GOT3 (cell line): ENCODE measurements around the gene SCO2.
"Not testable (repeated sequence)": the region's sequence is repeated elsewhere in the genome, so short reads cannot be mapped to it uniquely, and the experiment has no call there.

ENCODE experiments used
- DNase-seq: peaks from one replicate; lab custom pipeline; 2025; ENCODE audit warnings: mixed read lengths; lab: John Stamatoyannopoulos, UW

SCO2 gene

DNA sequence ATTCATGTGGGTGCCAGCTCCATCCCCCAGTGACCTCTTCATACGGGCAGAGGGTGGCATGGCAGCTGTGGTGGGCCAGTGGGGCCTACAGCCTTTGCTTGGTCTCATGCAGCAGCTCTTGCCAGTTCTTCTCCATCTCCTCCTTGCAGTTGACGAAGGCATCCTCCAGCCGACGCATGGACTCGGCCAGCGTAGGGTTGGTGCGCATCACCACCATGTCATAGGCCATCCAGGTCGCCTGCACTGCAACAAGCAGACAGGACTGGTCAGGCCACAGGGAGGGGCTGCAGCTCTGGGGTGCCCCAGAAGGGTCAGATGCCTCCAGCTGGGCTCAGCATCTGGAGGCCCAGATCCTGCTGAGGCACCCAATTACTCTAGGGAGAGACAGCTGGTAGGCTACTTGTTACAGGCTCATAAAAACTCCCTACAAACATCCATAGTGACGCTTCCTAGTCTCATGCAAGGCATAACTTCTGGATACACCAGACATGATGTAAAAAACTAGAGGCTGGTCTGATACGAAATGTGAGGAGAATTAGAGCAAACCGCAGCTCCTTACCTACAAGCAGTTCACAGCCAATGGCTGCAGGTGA, 25.9 kb upstream of the SCO2 start:
- DNase-seq = no peak

DNA sequence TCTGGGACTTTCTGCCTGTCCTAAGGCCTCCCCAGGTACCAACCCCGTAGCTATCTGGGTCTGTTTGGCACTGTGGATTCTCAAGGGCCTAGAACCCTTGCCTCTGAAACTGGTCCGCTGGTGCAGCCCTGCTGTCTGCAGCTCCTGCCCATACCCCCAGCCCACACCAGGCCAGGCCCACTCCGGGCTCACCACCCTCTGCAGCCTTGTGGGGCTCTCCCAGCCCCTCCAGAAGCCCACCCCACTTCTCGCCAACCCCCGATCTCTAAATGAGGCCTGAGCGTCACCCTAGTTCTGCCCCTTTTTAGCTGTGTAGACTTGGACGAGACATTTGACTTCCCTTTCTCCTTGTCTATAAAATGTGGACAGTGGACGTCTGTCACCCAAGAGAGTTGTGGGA, 25.0 kb upstream of the SCO2 start:
- no peak for DNase-seq

DNA sequence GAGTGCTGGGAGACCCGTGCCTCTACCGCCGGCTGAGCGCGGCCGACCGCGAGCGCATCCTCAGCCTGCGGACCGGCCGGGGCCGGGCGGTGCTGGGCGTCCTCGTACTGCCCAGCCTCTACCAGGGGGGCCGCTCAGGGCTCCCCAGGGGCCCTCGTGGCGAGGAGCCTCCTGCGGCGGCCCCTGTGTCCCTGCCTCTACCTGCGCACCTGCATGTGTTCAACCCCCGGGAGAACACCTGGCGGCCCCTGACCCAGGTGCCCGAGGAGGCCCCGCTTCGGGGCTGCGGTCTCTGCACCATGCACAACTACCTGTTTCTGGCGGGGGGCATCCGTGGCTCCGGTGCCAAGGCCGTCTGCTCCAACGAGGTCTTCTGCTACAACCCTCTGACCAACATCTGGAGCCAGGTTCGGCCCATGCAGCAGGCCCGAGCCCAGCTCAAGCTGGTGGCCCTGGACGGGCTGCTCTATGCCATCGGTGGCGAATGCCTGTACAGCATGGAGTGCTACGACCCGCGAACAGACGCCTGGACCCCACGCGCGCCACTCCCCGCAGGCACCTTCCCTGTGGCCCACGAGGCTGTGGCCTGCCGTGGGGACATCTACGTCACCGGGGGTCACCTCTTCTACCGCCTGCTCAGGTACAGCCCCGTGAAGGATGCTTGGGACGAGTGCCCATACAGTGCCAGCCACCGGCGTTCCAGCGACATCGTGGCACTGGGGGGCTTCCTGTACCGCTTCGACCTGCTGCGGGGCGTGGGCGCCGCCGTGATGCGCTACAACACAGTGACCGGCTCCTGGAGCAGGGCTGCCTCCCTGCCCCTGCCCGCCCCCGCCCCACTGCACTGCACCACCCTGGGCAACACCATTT, 23.8 kb upstream of the SCO2 start:
- DNase-seq = no peak

DNA sequence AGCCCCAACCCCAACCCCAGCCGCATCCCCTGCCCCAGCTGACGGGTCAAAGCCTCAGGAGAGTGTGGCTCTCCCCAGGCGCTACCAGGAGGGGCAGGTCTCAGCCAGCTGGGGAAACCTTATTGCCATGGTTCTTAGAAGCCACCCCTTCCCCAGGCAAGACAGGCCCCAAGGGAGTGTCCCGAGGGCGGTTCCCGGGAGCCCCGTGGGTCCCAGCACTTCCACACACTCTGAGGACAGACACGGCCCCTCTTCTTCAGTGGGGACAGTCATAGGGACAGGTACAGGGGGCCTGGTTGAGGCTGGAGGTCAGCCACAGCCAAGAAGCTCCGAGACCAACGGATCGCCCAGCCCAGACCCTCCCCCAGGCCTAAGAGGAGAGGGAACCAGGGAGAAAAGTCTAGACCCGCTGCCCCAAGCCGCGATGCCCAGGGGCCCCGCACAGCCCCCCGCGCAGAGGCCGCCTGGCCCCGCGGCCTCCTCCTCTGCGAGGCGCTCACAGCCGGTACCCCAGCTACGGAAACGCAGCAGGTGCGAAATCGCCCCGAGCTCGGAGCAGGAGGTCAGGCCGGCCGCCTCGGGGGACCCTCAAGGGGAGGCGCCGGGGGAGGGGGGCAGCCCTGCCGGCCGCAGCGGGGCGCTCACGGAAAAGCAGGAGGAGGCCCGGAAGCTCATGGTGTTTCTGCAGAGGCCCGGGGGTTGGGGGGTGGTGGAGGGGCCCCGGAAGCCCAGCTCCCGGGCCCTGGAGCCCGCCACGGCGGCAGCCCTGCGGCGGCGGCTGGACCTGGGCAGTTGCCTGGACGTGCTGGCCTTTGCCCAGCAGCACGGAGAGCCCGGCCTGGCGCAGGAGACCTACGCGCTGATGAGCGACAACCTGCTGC, 22.9 kb upstream of the SCO2 start:
- no peak for DNase-seq

DNA sequence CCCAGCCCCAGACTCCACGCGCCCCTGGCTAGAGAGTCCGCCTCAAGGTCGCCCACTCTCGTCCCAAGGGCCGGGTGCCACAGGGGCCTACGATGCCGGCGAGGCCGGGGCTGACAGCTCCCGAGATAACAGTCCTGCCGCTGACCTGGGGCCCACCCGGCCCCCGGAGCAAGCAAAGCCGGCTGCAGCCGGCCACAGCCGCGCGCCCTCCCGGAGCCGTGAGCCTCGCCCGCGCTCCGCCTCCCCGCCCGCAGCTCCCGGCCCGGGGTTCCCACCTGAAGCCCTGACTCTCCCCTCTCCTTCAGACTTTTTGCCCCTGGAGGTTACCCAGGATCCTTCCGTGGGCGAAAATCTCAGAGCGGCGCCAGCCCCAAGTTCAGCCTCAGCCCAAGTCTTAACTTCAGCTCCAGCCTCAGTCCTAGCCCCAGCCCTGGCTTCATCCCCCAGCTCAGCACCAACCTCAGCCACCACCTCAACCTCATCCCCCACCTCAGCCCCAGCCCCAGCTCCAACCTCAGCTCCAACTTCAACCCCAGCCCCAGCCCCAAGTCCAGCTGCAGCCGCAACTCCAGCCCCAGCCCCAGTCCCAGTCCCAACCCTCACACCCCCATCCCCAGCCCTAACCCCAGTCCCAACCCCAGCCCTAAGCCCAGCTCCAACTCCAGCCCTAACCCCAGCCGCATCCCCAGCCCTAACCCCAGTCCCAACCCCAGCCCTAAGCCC, 22.0 kb upstream of the SCO2 start:
- DNase-seq = no peak

DNA sequence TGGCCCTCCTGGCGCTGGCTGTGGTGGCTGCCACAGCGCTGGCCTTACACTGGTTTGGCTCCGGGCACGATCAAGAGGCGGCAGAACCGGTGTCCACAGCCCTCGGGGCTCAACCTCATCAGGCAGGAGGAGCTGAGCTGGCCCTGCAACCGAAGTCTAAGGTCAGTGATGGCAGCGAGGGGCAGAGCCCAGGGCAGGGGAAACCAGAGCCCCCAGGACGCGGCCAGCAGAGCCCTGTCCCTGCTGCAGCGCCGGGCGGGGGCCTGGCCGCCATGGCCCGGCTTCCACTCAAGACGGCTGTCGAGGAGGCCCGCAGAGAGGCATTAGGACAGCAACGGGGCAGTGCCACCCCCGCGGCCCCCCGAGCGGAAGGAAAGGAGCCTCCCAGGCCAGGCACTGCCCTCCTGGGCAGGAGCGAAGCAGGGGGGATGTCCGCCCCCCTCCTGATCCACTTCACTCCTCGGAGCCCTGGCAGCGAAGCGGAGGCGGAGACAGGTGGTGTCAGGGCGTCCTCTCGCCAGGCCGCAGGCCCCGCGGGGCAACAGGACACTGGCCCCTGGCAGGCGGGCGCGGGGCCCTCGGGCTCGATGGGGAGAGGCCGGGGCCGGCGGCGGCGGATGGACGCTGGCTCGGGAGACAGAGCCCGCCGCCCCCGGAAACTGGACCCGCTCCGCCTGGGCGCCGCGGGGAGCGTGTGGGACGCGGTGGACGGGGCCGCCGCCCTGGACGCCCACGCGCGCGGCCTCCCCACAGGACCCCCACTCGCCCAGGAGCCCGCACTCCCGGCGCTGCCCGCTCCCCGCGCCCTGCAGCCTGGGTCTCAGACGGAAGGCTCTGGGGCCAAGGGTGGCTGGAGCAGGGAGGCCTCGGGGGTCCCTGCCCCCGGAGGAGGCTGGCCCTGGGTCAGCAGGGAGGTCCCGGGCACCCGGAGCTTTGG, 21.2 kb upstream of the SCO2 start:
- no peak for DNase-seq

DNA sequence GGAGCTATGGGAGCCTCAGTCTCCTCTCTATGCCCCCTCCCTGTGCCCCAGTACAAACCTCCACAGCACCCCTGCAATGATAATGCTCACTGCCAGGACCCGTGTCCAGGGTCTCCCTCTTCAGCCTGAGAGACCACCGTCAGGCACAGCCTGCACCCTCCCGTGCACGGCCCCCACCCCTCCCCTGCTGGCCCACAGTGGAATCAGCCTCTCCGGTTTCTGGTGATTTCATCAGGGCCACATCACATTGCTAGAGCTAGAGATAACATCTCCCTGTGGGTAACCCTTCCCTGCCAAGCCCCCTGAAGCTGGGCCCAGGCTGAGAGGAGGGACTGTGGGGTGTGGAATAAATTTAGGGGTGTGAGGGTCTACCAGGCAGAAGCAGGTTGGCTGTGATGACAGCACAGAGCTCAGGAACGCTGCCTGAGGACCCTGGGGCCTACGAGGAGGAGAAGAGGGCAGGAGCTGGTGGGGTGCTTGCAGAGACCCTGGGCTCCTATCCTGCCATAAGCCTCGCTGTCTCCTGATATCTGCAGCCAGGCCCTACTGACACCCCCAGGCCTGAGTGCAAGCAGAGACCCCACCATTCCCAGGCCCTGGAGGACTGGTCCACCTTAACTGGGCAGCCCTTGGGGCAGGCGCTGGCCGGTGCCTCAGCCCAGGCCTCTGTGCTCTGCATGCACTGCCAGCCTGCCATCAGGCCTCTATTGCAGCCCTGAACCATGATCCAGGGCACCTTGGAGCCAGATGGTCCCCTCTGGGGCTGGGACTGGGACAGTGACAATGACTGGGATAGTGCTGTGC, 20.3 kb upstream of the SCO2 start, which contains the start of gene KLHDC7B:
KLHDC7B (plus strand) TSS at position 378 of the 804 bp plus-strand sequence; CDS start at position 723, 345 bp downstream.
- DNase-seq = no peak

DNA sequence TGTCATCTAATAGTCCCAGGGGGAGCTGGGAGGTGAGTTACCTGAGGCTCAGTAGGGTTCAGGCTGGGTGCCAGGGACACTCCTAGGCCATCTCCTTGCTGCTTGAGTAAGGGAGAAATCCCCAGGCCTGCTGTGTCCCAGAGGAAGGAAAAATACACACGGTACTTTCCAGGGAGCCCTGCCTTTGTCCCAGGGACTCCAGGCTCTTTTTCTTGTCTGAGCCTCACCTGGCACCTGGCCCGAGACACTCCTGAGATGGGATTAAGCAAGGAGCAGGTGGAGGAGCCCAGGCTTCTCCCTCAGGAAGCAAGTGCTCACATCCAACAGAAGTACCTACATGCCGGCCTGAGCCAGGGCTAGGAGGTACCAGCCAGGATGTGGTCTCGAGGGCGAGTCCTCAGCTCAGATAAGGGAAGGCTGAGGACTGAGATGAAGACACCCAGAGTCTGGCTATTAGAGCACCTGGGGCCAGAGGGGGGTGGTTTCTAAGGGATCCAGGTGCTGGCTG, 19.4 kb upstream of the SCO2 start:
- DNase-seq = no peak

DNA sequence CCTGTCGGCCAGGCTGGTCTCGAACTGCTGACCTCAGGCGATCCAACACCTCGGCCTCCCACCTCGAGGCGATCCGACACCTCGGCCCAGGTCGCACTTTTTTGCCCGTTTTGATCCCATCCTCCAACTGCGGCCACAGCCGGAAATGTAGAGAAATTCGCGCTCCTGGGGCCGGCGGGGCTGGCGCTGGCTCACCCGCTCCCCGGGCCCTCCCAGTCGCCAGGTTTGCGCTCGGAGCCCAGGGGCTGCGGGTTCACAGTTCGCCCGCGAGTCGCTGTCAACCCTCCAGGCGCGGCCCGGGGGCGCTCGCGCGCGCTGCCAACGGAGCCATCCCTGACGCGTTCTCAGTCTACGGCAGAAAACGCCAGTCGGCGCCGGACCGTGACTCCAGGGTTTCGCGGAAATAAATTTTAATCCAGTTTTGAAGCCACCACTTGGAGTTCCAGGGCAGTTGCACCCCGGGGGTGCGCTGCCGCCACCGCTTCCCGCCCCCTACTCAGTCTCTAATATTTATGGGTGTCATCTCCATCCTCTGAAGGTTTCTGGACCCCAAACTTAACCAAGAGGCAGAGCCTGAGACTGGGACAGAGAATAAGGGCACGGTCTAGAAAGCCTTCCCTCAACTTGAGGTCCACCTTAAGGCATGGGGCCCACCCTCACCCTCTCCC, 18.8 kb upstream of the SCO2 start:
- DNase-seq = no peak

DNA sequence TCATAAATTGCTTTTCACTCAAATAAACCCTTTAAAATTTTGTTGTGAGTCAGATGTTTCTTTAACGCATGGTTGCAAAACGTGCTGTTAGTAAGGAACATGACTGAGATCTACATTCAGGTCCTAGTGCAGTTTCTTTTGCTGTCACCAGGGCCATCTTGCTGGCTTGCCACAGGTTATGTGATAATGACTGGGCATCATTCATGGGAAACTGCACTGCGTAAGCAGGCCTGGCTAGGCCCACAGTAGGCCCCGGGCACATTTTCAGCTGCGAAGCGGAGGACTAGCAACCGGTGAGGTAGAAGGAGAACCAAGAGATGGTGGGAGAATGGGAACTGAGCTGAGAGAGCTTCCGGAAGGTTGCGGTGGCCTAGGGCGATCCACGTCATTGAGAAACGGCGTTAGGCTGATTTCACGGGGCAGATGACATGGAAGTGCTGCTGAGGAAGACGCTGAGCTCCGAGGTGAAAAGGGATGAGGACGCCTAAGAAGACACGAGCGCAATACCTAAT, 17.1 kb upstream of the SCO2 start:
- DNase-seq = no peak

DNA sequence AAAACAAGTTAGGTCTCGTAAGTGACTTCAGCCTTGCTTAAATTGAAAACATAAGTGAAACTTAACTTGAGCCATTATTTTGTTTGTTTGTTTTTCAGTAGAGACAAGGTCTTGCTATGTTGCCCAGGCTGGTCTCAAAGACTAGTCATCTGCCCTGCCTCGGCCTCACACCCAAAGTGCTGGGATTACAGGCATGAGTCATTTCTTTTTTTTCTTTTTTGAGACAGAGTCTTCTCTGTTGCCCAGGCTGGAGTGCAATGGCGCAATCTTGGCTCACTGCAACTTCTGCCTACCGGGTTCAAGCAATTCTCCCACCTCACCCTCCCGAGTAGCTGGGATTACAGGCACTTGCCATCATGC, 16.2 kb upstream of the SCO2 start:
- not testable (repeated sequence) for DNase-seq

DNA sequence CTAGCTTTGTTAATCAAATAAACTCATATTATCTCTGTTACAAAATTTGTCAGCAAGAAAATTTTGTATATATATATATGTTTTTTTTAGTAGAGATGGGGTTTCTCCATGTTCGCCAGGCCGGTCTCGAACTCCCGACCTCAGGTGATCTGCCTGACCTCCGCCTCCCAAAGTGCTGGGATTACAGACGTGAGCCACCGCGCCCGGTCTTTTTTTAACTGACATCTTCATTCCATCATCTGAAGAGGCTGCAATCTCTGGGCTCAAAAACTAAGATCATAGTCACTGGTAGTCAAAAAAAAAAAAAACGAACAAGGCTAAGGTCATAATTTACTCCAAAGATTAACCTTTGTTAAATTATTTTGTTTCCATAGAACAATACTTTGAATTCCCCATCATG, 15.0 kb upstream of the SCO2 start:
- DNase-seq = no peak

DNA sequence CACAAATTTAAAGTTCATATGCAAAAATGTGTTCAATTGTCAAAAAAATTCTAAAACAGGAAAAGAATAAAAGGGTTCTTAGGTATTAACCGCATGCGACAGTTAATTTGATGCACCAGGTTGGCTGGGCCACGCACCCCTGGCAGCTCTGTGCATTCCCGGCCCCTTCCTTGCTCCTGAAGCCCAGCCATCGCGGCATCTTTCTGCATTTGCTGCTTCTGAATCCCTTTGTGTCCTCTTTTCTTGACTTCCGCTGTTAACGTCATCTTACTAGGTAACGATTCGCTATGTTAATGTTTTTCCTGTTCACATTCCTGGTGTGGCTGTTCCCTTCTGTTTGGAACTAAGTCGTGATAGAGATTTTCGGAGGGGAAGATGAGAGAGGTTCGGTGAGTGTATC, 12.4 kb upstream of the SCO2 start:
- DNase-seq = no peak

DNA sequence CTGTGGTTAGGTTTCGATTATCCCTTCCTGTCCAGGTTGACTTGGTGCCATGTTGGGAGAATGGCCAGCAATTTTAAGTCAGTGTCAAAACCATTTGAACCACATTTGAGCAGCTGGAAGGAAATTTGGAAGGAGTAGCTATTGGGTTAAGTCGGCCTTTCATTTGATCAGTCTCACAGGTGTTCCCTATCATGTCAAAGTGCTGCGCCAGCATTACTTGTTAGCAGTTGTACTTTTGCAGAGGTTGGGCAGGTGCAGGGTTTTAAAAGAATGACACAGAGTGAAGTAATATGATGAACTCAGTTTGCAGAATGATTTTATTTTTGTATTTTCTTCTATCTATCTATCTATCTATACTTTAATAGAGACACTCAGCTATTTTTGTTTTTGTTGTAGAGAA, 10.8 kb upstream of the SCO2 start:
- DNase-seq = no peak

DNA sequence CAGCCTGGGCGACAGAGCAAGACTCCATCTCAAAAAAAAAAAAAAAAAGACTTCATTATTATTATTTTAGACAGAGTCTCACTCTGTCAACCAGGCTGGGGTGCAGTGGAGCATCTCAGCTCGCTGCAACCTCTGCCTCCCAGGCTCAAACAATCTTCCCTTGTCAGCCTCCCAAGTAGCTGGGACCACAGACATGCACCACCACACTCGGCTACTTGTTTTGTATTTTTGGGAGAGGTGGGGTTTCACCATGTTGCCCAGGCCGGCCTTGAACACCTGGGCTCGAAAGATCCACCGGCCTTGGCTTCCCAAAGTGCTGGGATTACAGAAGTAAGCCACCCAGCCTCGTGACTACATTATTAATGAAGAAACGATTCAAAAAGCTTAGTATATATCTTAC, 9.7 kb upstream of the SCO2 start:
- no peak for DNase-seq

DNA sequence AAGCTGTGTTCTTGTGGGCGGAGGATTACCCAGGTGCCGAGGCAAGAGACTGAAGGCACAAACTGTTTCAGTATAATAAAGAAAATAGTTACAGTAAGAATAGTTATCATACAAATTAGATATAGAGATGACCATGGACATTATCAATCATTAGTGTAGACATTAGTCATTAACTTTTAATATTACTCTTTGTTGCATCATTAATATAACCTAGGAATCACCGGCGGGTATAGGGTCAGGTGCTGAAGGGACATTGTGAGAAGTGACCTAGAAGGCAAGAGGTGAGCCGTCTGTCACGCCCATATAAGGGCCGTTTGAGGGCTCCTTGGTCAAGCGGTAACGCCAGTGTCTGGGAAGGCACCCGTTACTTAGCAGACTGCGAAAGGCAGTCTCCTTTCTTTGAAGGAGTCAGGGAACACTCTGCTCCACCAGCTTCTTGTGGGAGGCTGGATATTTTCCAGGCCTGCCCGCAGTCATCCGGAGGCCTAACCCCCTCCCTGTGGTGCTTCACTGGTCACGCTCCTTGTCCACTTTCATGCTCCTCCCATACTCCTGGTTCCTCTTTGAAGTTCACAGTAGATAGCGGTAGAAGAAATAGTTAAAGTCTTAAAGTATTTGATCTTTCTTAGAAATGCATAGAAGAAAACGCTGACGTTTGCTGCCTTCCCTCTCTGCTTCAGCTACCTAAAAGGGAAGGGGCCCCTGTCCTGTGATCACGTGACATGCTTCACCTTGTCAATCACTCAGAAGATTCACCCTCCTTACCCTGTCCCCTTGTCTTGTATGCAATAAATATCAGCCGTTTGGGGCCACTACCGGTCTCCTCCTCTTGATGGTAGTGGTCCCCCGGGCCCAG, 8.7 kb upstream of the SCO2 start:
- DNase-seq = not testable (repeated sequence)

DNA sequence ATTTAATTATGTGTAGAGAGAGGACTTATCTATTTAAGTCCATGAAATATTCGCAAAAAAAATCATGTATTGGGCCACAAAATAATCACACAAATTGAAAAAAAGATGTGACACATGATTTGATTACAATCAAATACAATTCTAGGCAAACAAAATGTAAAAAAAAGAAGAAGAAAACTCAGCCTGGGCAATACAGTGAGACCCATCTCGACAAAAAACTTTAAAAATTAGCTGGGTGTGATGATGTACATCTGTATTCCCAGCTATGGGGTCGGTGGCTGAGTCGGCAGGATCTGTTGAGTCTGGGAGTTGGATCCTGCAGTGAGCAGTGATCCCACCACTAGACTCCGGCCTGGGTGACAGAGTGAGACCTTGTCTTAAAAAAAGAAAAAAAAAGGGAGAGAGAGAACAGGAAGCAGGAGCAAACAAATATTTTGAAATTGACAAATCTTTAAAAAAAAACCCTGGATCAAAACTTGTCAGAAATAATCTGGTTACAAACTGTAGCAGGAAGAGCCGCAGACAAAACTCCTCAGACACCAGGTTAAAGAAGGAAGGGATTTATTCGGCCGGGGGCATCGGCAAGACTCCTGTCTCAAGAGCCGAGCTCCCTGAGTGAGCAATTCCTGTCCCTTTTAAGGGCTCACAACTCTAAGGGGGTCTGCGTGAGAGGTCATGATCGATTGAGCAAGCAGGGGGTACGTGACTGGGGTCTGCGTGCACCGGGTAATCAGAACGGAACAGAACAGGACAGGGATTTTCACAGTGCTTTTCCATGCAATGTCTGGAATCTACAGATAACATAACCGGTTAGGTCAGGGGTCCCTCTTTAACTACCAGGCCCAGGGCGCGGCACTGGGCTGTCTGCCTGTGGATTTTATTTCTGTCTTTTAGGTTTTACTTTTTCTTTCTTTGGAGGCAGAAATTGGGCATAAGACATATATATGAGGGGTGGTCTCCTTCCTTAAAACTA, 7.7 kb upstream of the SCO2 start:
- no peak for DNase-seq
